Mesodermal cell (in vitro differentiated cells): ENCODE data around the gene ARHGAP15.

Experiments used
- H3K27ac ChIP-seq: 2 replicates; pipeline ENCODE4 v1.7.0; 2013; ENCODE audit warnings: mild to moderate bottlenecking, low read depth, low read length, moderate library complexity; ENCODE audit not compliant: severe bottlenecking
- H3K36me3 ChIP-seq: 2 replicates; pipeline ENCODE4 v1.7.1; 2013; ENCODE audit warnings: mild to moderate bottlenecking, low read length, moderate library complexity; ENCODE audit not compliant: control insufficient read depth, insufficient read depth
- H3K4me1 ChIP-seq: one replicate; pipeline ENCODE4 v1.7.1; 2013; ENCODE audit warnings: mild to moderate bottlenecking, low read length; ENCODE audit not compliant: insufficient read depth, control insufficient read depth, poor library complexity, severe bottlenecking
- H3K4me3 ChIP-seq: 2 replicates; pipeline ENCODE4 v1.7.0; 2013; ENCODE audit warnings: low read length, control low read depth, mild to moderate bottlenecking; ENCODE audit not compliant: insufficient read depth, poor library complexity, severe bottlenecking; ENCODE audit errors: extremely low read depth
- H3K9me3 ChIP-seq: 2 replicates; pipeline ENCODE4 v1.7.1; 2013; ENCODE audit warnings: mild to moderate bottlenecking, low read length, moderate library complexity; ENCODE audit not compliant: control insufficient read depth
- WGBS, 2 experiments: methylation state at CpG; one replicate each; pipeline ENCODE4 v1.1.5; 2013; ENCODE audit warnings: missing lambda C conversion rate in 2 of 2; ENCODE audit not compliant: insufficient coverage in 2 of 2; 5-methylcytosine and 5-hydroxymethylcytosine counted together

The ARHGAP15 gene

DNA sequence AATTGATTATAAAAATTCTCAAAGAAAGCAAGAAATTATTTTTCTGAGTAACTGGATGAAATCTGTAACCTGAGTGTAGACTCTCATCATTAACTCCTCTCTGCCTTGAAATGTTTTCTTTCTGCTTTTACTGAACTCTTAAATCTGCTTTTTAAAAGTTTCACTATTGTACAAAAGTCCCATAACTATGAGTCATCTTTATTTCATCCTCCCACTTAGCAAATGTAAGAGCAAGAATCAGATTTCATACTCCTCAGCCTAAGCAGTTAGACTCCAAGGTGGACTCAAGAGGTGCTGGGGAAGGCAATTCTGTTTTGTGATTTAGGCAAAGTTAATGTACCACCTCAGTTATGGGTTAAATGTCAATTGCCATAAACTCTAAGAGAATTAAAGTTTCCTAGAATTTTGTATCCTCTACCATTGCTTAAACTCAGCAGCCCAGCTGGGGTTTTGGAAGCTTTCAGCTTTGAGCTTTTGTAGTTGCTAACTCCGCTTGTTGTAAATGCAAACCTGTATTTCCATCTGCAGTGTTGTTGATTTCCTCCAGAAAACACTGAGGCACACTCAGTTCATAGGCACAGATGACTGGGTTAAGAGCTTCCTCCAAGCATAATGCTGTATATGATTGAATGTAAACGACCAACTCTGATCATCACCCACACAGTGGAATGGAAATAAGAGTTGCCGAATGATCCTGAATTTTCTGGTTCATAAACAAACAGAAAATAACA is 268.8 kb downstream of the ARHGAP15 start:
- WGBS, 2 experiments: 90% methylated on average over 1 of the region's 3 CpGs; no CpG with 5 or more reads in 1 of the 2 experiments
- Histone ChIP-seq H3K4me3 (no peak overlapping the region), H3K9me3 (no peaks in the 10 kb centered on the region), H3K4me1 (no peaks in the 10 kb centered on the region), H3K36me3 (no peaks in the 10 kb centered on the region), H3K27ac (no peak overlapping the region)

DNA sequence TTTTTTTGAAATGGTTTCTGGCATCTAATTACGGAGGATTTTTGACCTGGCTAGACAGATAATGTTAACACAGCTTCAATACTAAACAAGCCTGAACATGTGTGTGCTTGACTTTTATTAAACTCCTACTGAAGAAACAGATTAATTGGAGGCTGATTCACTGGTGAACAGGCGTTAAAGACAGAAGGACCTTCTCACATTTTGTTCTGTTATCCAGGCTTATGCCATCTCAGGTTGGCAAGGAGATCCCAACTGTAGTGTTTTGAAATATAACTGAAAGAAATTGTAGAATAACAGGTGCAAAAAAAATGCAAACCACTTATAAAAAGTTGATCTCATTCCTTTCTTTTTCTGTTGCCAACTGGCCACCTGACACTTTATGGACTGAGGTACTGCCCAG is 269.6 kb downstream of the ARHGAP15 start:
- H3K9me3 ChIP-seq: no peaks in the 10 kb centered on the region
- H3K4me3 ChIP-seq: no peak overlapping the region
- no peak overlapping the region for H3K27ac ChIP-seq
- 100% methylated on average over 1 of the region's 2 CpGs; no CpG with 5 or more reads in 1 of the 2 experiments for WGBS, 2 experiments
- no peaks in the 10 kb centered on the region for H3K36me3 ChIP-seq
- no peaks in the 10 kb centered on the region for H3K4me1 ChIP-seq

DNA sequence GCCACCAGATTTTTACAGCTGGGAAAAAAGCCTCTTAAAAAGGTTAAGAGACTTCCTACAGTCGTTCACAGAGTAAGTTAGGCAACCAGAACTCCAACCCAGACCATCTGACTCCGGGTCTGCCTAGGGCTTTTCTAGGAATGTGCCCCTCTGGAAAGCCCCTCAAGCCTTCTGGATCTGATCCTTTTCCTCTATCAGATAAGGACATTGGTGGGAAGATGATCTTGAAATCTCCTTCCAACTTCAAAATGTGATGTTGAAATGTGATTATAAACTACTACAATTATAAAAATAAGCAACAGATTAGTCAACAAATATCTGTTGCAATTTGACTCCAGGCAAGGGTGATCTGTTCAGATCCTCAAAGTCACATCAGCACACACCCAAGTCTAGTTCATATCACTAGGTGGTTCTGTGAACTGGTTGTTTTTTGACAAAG is 270.4 kb downstream of the ARHGAP15 start:
- Histone ChIP-seq H3K27ac (no peak overlapping the region), H3K4me3 (no peak overlapping the region), H3K36me3 (no peaks in the 10 kb centered on the region), H3K4me1 (no peaks in the 10 kb centered on the region), H3K9me3 (no peaks in the 10 kb centered on the region)
- 73% methylated on average over 2 of the region's 2 CpGs; no CpG with 5 or more reads in 1 of the 2 experiments for WGBS, 2 experiments

DNA sequence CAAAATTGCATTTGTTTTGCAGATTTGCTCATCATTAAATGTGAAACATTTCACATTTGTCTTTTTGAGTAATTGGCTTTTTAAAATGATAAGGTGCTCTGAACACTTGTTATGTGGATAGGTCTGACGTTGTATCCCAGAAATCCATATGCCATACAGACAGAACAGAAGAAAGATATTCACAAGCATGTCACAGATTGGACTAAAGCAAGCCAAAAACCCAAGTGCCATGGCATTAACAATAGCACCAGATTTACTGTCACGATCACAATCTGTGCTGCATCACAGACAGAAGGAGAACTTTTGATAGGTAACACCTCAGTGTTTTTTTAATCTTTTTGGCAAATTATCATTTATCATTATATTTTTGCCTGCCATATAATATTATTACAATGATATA is 272.6 kb downstream of the ARHGAP15 start:
- Histone ChIP-seq H3K9me3 (no peaks in the 10 kb centered on the region), H3K4me3 (no peak overlapping the region), H3K36me3 (no peaks in the 10 kb centered on the region), H3K27ac (no peak overlapping the region), H3K4me1 (no peaks in the 10 kb centered on the region)
- WGBS, 2 experiments: 83% methylated on average over 1 of the region's 2 CpGs; no CpG with 5 or more reads in 1 of the 2 experiments

DNA sequence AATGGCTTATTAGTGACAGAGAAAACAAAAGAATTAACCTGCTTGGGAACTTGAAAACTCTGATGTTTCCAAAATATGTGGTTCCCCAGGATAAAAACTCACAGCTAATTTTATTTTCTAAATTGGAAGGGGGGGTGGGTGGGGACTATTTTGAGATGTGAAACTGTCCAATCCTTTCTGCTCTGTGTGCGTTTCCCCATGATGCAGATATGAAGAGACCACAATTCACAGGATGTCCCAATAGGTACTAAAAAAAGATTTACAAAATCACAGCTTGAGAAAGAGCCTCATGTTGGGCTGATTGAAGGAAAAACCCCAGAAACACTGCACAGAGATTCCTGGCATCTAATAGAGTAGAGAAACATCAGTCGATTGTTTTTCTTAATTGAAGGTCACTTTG is 273.2 kb downstream of the ARHGAP15 start:
- Histone ChIP-seq H3K9me3 (no peaks in the 10 kb centered on the region), H3K27ac (no peak overlapping the region), H3K4me1 (no peaks in the 10 kb centered on the region), H3K4me3 (no peak overlapping the region), H3K36me3 (no peaks in the 10 kb centered on the region)
- WGBS, 2 experiments: no CpG with 5 or more reads among the region's 2 CpGs

DNA sequence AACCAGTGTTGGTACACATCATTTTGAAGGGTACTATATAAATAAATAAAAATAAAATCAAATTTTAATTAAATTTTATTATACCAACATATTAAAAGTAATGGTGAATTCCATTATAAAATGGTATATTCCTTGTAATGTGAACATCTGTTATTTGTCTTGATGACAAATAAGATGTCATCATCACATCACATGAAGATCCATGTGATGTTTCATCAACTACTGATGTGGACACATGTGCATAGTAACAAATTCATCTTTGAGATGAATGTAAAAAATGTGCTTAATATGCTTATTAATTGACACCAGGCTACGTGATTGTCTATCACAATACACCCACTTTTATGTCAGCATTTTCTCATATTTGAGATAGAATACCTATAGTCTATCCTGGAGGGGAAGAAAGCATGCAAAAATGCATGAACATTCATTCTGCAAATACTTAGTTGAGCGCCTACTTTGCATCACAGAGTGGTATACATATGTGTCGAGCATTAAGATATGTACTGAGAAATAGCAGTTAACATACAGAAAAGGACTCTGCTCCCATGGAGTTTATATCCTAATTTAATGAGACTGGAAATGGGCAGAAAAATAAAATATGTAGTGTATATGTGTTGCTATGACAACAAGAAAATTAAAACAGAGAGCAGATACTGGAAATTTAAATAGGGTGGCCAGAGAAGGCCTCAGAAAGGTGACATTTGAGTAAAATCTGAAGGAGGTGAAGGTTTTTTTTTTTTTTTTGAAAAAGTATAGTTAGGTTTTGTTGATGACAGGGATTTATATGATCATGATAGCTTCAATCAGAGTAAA is 281.1 kb downstream of the ARHGAP15 start:
- Histone ChIP-seq H3K9me3 (no peaks in the 10 kb centered on the region), H3K36me3 (no peaks in the 10 kb centered on the region), H3K4me1 (no peaks in the 10 kb centered on the region), H3K27ac (no peak overlapping the region), H3K4me3 (no peak overlapping the region)
- 100% methylated on average over 1 of the region's 3 CpGs; no CpG with 5 or more reads in 1 of the 2 experiments for WGBS, 2 experiments

DNA sequence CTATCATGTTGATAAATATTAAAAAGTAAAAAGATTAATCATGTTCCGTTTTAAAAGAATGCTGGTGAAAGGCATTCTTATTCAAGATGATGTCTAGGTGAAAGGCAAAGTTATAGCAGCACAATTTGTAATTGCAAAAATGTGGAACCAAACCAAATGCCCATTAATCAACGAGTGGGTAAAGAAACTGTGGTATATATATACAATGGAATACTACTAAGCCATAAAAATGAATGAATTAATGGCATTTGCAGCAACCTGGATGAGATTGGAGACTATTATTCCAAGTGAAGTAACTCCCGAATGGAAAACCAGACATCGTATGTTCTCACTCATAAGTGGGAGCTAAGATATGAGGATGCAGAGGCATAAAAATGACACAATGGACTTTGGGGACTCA is 286.4 kb downstream of the ARHGAP15 start:
- no peaks in the 10 kb centered on the region for H3K9me3 ChIP-seq
- no peak overlapping the region for H3K4me3 ChIP-seq
- H3K4me1 ChIP-seq: no peaks in the 10 kb centered on the region
- H3K27ac ChIP-seq: no peak overlapping the region
- WGBS, 2 experiments: 95 to 100% methylated on average over 2 of the region's 4 CpGs
- H3K36me3 ChIP-seq: no peaks in the 10 kb centered on the region

DNA sequence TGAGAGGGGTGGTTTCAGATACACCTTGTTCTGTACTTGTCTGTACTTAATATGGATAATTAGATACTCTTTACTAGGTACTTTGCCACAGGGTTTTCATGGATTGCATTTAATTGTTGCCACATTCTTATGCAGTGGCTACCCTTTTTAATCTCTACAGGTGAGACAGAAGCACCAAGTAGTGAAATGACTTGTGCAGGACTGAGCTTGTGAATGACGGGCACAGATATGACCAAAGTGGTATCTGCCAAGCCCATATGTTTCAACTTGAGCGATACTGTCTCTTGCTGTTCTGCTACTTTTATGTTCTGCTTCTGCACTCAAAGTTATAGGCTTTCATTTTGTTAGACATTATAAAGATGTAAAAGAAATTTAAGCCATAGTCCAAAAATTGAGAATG is 288.2 kb downstream of the ARHGAP15 start:
- H3K27ac ChIP-seq: no peak overlapping the region
- H3K4me3 ChIP-seq: no peak overlapping the region
- no peaks in the 10 kb centered on the region for H3K4me1 ChIP-seq
- 43 to 96% methylated on average over 1 to 2 of the region's 2 CpGs for WGBS, 2 experiments
- H3K36me3 ChIP-seq: no peaks in the 10 kb centered on the region
- no peaks in the 10 kb centered on the region for H3K9me3 ChIP-seq

DNA sequence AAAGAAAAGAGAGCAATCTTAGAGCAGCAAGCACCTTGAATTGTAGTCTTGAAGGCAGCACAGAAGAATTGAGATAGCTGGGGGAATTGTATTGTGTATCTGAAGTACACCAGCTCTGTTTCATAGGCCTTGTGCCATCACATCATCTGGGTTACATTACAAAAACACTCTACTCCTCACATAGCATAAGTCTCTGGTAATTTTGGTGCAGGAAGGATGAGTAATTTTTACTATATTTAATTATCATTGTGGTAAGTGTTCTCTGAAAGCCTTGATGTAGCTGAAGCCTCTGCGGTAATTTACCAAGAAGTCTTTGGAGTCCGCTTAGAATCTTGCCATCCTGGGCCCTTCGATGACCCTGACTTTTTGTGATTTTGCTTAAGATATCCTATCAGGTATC is 291.1 kb downstream of the ARHGAP15 start:
- H3K4me3 ChIP-seq: no peak overlapping the region
- H3K36me3 ChIP-seq: no peaks in the 10 kb centered on the region
- no peaks in the 10 kb centered on the region for H3K9me3 ChIP-seq
- H3K4me1 ChIP-seq: no peaks in the 10 kb centered on the region
- 49 to 62% methylated on average over 3 of the region's 3 CpGs for WGBS, 2 experiments
- no peak overlapping the region for H3K27ac ChIP-seq

DNA sequence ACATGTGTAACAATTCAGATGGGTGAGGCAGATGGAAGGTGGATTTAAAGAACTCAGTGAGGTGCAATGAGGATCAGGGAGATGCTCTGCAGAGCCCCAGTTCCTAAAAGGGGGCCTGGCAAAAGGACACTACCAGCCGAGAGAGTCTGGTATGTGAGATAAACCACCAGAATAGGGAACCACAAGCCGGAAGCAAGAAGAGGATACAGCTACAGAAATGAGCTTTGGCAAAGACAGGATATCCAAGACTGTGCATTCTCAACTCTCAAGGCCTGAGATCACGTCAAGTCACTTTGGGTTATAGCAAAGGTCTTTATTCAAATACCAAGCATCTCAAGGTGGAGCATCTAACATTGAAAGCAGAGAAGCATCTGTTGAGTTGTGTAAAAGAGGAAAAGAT is 293.5 kb downstream of the ARHGAP15 start:
- H3K4me1 ChIP-seq: no peaks in the 10 kb centered on the region
- WGBS, 2 experiments: 90 to 96% methylated on average over 3 of the region's 3 CpGs
- no peaks in the 10 kb centered on the region for H3K9me3 ChIP-seq
- H3K27ac ChIP-seq: no peak overlapping the region
- H3K36me3 ChIP-seq: no peaks in the 10 kb centered on the region
- no peak overlapping the region for H3K4me3 ChIP-seq

DNA sequence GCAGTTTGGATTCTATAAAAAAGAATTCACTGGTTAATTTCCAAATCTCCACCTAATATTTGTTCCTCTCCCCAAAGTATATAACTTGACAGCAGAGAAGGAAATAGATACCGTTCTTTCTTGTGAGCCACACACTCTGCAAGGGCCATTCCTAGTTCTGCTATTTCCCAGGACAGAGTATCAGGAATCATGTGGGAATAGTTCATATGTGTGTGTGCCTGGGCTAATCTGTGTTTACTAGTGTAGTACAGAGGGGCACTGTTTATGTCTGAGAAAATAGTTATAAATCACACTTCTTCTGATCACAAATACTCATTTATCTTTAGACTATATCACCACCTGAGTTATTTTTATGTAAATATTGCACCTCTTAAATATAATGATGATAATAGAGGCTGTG is 296.7 kb downstream of the ARHGAP15 start:
- WGBS, 2 experiments: no CpG with 5 or more reads among the region's 1 CpG
- H3K4me1 ChIP-seq: no peaks in the 10 kb centered on the region
- no peak overlapping the region for H3K27ac ChIP-seq
- H3K4me3 ChIP-seq: no peak overlapping the region
- H3K9me3 ChIP-seq: no peaks in the 10 kb centered on the region
- H3K36me3 ChIP-seq: no peaks in the 10 kb centered on the region
